ENCODE measurements around the gene ZBTB7C. TPM values are rescaled to one million over a fixed set of nuclear protein-coding genes. Genes with fewer than 3 reads are reported as not detected.
"Not testable (repeated sequence)": the region's sequence is repeated elsewhere in the genome, so short reads cannot be mapped to it uniquely, and the experiment has no call there.

ZBTB7C gene
- polyA plus RNA-seq, 2 donors: 20.6 to 24.5 TPM

DNA sequence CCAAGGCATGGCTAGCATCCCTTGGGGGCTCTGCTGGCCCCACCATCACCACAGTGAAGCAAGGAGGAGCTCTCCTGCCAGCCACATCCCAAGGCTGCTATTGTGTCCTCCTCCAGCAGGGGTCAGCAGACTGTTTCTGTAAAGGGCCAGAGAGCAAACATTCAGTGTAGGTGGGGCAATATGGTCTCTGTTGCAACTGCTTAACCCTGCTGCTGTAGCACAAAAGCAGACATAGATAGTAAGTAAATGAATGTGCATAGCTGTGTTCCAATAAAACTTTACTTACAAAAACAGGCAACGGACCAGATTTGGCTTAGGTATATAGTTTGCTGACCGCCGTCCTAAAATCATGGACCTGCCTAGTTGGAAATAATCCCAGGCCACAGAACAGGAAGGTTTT lies 36.4 kb upstream of the ZBTB7C start:
- Histone ChIP-seq H3K27me3 (ENCODE audit: control insufficient read depth in 1 of 2, insufficient read depth in 2 of 2, low read length in 2 of 2) (no peaks in the 10 kb centered on the region), H3K36me3 (ENCODE audit: control insufficient read depth in 2 of 2, insufficient read depth in 2 of 2, low read length in 1 of 2) (no peaks in the 10 kb centered on the region), H3K4me3 (ENCODE audit: low read depth in 1 of 2, low read length in 2 of 2) (no peak overlapping the region), H3K9me3 (ENCODE audit: control insufficient read depth in 2 of 2, insufficient read depth in 1 of 2, low read depth in 1 of 2, low read length in 1 of 2) (no peaks in the 10 kb centered on the region), H3K27ac (ENCODE audit: low read depth in 2 of 2, low read length in 1 of 2) (no peak overlapping the region), H3K4me1 (ENCODE audit: control insufficient read depth in 2 of 2, insufficient read depth in 2 of 2, low read length in 1 of 2) (peaks cover 0 to 5% of the 10 kb centered on the region in 2 donors)
- 91% methylated on average over 3 of the region's 3 CpGs for WGBS, 2 donors

DNA sequence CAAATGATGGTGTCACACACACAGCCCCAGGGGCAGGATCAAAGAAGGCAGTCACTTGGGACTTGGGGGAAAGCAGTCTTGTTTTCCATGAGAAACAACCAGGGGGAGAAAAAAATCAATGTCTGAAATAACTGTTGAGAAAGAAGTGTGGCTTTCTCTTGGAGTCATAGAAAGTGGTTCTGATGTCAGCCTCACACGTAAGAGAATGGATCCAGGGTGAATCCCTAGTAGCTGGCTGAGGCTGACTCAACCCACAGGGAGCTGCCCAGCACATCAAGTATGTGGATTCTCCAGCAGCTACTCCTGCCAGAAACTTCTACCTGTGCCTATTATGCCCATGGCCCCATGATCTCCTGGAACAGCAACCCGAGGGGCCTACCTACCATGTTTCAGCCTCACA lies 33.6 kb upstream of the ZBTB7C start:
- no peaks in the 10 kb centered on the region for H3K27me3 ChIP-seq (ENCODE audit: control insufficient read depth in 1 of 2, insufficient read depth in 2 of 2, low read length in 2 of 2)
- no peaks in the 10 kb centered on the region for H3K9me3 ChIP-seq (ENCODE audit: control insufficient read depth in 2 of 2, insufficient read depth in 1 of 2, low read depth in 1 of 2, low read length in 1 of 2)
- H3K4me3 ChIP-seq (ENCODE audit: low read depth in 1 of 2, low read length in 2 of 2): no peak overlapping the region
- H3K36me3 ChIP-seq (ENCODE audit: control insufficient read depth in 2 of 2, insufficient read depth in 2 of 2, low read length in 1 of 2): no peaks in the 10 kb centered on the region
- no peak overlapping the region for H3K27ac ChIP-seq (ENCODE audit: low read depth in 2 of 2, low read length in 1 of 2)
- H3K4me1 ChIP-seq (ENCODE audit: control insufficient read depth in 2 of 2, insufficient read depth in 2 of 2, low read length in 1 of 2): peaks cover 0 to 5% of the 10 kb centered on the region in 2 donors
- WGBS, 2 donors: 51 to 84% methylated on average over 2 of the region's 2 CpGs

DNA sequence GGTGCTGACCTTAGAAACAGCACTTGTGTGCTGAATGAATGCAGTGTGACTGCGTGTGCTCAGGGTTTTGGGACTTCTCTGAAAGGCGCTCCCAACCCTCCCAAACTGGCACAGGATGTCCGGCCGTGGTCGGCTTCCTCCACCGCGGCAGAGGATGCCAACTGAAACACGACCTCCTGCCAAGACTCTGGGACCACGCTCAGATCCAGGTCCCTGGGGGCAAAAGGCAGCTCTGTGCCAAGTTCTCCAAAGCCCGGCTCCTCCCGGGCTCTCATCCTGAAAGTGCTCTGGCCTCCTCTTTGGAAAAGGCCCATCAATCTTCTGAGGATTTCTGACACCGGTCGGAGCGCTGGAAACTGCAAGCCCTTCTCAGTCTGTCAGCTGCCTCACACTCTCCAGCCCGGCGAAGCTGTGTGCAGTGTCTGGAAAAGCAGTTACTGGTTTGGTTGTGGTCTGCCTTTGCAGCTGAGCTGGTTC lies 32.3 kb upstream of the ZBTB7C start:
- H3K9me3 ChIP-seq (ENCODE audit: control insufficient read depth in 2 of 2, insufficient read depth in 1 of 2, low read depth in 1 of 2, low read length in 1 of 2): no peaks in the 10 kb centered on the region
- H3K36me3 ChIP-seq (ENCODE audit: control insufficient read depth in 2 of 2, insufficient read depth in 2 of 2, low read length in 1 of 2): no peaks in the 10 kb centered on the region
- peaks cover 0 to 4% of the 10 kb centered on the region in 2 donors for H3K4me1 ChIP-seq (ENCODE audit: control insufficient read depth in 2 of 2, insufficient read depth in 2 of 2, low read length in 1 of 2)
- H3K27me3 ChIP-seq (ENCODE audit: control insufficient read depth in 1 of 2, insufficient read depth in 2 of 2, low read length in 2 of 2): no peaks in the 10 kb centered on the region
- H3K27ac ChIP-seq (ENCODE audit: low read depth in 2 of 2, low read length in 1 of 2): peak overlapping the region in 1 of 2 donors; percentile 37
- 5 to 27% methylated on average over 16 of the region's 16 CpGs for WGBS, 2 donors
- no peak overlapping the region for H3K4me3 ChIP-seq (ENCODE audit: low read depth in 1 of 2, low read length in 2 of 2)

DNA sequence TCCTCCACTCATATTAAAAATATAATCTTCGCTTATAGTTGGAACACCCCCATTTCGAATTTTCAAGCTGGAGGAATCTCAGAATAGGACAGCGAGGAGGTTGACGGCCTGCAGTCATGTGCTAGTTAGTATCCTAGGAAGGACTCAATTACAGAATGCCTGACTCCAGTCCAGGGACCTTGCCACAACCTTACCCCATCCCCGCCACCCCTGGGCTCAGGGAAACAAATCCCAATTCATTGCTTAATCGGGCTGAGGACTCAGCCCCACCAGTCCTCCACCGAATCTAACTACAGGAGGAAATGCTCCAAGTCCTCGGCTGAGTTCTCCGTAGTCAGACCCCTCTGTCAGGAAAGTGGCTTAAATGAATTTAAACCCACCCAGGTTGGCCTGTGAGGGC lies 31.7 kb upstream of the ZBTB7C start:
- peaks cover 0 to 2% of the 10 kb centered on the region in 2 donors for H3K4me1 ChIP-seq (ENCODE audit: control insufficient read depth in 2 of 2, insufficient read depth in 2 of 2, low read length in 1 of 2)
- H3K4me3 ChIP-seq (ENCODE audit: low read depth in 1 of 2, low read length in 2 of 2): no peak overlapping the region
- H3K27ac ChIP-seq (ENCODE audit: low read depth in 2 of 2, low read length in 1 of 2): peak overlapping the region; percentile 37 to 43
- no peaks in the 10 kb centered on the region for H3K27me3 ChIP-seq (ENCODE audit: control insufficient read depth in 1 of 2, insufficient read depth in 2 of 2, low read length in 2 of 2)
- H3K9me3 ChIP-seq (ENCODE audit: control insufficient read depth in 2 of 2, insufficient read depth in 1 of 2, low read depth in 1 of 2, low read length in 1 of 2): no peaks in the 10 kb centered on the region
- no peaks in the 10 kb centered on the region for H3K36me3 ChIP-seq (ENCODE audit: control insufficient read depth in 2 of 2, insufficient read depth in 2 of 2, low read length in 1 of 2)
- 72 to 76% methylated on average over 9 of the region's 9 CpGs for WGBS, 2 donors

DNA sequence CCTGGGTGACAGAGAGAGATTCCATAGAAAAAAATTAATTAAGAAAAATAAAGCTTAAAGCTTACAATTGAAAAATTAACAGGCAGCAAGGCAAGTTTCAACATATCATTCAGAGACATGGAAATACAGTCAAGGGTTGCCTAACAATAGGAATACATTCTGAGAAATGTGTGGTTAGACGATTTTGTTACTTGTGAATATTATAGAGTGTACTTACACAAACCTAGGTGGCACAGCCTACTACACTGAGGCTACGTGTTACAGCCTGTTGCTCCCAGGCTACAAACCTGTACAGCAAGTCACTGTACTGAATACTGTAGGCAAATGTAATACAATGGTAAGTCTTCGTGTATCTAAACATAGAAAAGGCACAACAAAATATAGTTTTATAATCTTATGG lies 27.7 kb upstream of the ZBTB7C start:
- H3K36me3 ChIP-seq (ENCODE audit: control insufficient read depth in 2 of 2, insufficient read depth in 2 of 2, low read length in 1 of 2): no peaks in the 10 kb centered on the region
- 47 to 62% methylated on average over 3 of the region's 3 CpGs for WGBS, 2 donors
- H3K27me3 ChIP-seq (ENCODE audit: control insufficient read depth in 1 of 2, insufficient read depth in 2 of 2, low read length in 2 of 2): no peaks in the 10 kb centered on the region
- no peaks in the 10 kb centered on the region for H3K9me3 ChIP-seq (ENCODE audit: control insufficient read depth in 2 of 2, insufficient read depth in 1 of 2, low read depth in 1 of 2, low read length in 1 of 2)
- H3K4me3 ChIP-seq (ENCODE audit: low read depth in 1 of 2, low read length in 2 of 2): no peak overlapping the region
- peaks cover 0 to 5% of the 10 kb centered on the region in 2 donors for H3K4me1 ChIP-seq (ENCODE audit: control insufficient read depth in 2 of 2, insufficient read depth in 2 of 2, low read length in 1 of 2)
- H3K27ac ChIP-seq (ENCODE audit: low read depth in 2 of 2, low read length in 1 of 2): peak overlapping the region in 1 of 2 donors; percentile 35

DNA sequence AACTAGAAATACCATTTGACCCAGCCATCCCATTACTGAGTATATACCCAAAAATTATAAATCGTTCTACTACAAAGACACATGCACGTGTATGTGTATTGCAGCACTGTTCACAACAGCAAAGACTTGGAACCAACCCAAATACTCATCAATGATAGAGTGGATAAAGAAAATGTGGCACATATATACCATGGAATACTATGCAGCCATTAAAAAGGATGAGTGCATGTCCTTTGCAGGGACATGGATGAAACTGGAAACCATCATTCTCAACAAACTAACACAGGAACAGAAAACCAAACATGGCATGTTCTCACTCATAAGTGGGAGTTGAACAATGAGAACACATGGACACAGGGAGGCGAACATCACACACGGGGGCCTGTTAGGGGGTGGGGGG lies 25.2 kb upstream of the ZBTB7C start:
- 95% methylated on average over 4 of the region's 4 CpGs for WGBS, 2 donors
- H3K36me3 ChIP-seq (ENCODE audit: control insufficient read depth in 2 of 2, insufficient read depth in 2 of 2, low read length in 1 of 2); H3K27ac ChIP-seq (ENCODE audit: low read depth in 2 of 2, low read length in 1 of 2); H3K27me3 ChIP-seq (ENCODE audit: control insufficient read depth in 1 of 2, insufficient read depth in 2 of 2, low read length in 2 of 2); H3K9me3 ChIP-seq (ENCODE audit: control insufficient read depth in 2 of 2, insufficient read depth in 1 of 2, low read depth in 1 of 2, low read length in 1 of 2); H3K4me3 ChIP-seq (ENCODE audit: low read depth in 1 of 2, low read length in 2 of 2): not testable (repeated sequence)
- H3K4me1 ChIP-seq (ENCODE audit: control insufficient read depth in 2 of 2, insufficient read depth in 2 of 2, low read length in 1 of 2): peaks cover 3 to 10% of the 10 kb centered on the region in 2 donors

DNA sequence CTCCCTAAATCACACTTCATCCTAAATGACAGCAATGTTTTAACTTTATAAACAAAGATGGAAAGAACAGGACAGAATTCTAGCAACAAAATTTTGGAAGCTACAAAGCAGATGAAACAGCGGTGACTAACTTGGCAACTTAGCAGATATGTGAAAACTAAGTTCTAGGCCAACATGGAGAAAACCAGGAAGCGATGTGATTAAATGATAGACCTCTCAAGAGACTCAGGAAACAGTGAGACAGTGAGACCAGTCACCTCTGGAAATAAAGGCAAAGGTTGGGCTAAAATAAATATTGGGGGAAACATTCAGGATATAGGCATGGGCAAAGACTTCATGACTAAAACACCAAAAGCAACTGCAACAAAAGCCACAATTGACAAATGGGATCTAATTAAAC lies 24.4 kb upstream of the ZBTB7C start:
- Histone ChIP-seq H3K27me3 (ENCODE audit: control insufficient read depth in 1 of 2, insufficient read depth in 2 of 2, low read length in 2 of 2) (no peaks in the 10 kb centered on the region), H3K36me3 (ENCODE audit: control insufficient read depth in 2 of 2, insufficient read depth in 2 of 2, low read length in 1 of 2) (no peaks in the 10 kb centered on the region), H3K27ac (ENCODE audit: low read depth in 2 of 2, low read length in 1 of 2) (no peak overlapping the region), H3K4me1 (ENCODE audit: control insufficient read depth in 2 of 2, insufficient read depth in 2 of 2, low read length in 1 of 2) (peaks cover 3 to 12% of the 10 kb centered on the region in 2 donors), H3K9me3 (ENCODE audit: control insufficient read depth in 2 of 2, insufficient read depth in 1 of 2, low read depth in 1 of 2, low read length in 1 of 2) (no peaks in the 10 kb centered on the region), H3K4me3 (ENCODE audit: low read depth in 1 of 2, low read length in 2 of 2) (no peak overlapping the region)
- WGBS, 2 donors: 70 to 75% methylated on average over 2 of the region's 2 CpGs

DNA sequence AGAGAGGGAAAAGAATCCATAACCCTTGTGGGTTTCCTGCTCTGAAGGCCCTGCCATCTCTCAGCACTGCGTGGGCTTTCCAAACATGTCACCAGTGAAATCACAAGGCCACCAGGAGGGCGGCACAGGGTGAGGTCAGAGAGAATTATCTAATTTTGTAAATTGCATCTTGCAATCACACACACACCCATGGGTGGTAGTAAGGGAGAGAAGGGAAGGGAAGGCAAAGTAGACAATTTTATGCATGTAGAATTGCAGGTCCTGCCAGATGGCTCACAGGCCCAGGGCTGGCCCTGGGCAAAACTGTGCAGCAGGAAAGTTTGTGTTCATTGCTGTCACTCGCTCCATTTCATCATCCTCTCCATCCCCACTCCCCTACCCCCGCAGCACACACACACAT lies 21.0 kb upstream of the ZBTB7C start:
- H3K36me3 ChIP-seq (ENCODE audit: control insufficient read depth in 2 of 2, insufficient read depth in 2 of 2, low read length in 1 of 2): no peaks in the 10 kb centered on the region
- no peak overlapping the region for H3K27ac ChIP-seq (ENCODE audit: low read depth in 2 of 2, low read length in 1 of 2)
- H3K4me1 ChIP-seq (ENCODE audit: control insufficient read depth in 2 of 2, insufficient read depth in 2 of 2, low read length in 1 of 2): peaks cover 3 to 14% of the 10 kb centered on the region in 2 donors
- no peaks in the 10 kb centered on the region for H3K9me3 ChIP-seq (ENCODE audit: control insufficient read depth in 2 of 2, insufficient read depth in 1 of 2, low read depth in 1 of 2, low read length in 1 of 2)
- WGBS, 2 donors: 84% methylated on average over 4 of the region's 4 CpGs
- no peaks in the 10 kb centered on the region for H3K27me3 ChIP-seq (ENCODE audit: control insufficient read depth in 1 of 2, insufficient read depth in 2 of 2, low read length in 2 of 2)
- H3K4me3 ChIP-seq (ENCODE audit: low read depth in 1 of 2, low read length in 2 of 2): no peak overlapping the region

DNA sequence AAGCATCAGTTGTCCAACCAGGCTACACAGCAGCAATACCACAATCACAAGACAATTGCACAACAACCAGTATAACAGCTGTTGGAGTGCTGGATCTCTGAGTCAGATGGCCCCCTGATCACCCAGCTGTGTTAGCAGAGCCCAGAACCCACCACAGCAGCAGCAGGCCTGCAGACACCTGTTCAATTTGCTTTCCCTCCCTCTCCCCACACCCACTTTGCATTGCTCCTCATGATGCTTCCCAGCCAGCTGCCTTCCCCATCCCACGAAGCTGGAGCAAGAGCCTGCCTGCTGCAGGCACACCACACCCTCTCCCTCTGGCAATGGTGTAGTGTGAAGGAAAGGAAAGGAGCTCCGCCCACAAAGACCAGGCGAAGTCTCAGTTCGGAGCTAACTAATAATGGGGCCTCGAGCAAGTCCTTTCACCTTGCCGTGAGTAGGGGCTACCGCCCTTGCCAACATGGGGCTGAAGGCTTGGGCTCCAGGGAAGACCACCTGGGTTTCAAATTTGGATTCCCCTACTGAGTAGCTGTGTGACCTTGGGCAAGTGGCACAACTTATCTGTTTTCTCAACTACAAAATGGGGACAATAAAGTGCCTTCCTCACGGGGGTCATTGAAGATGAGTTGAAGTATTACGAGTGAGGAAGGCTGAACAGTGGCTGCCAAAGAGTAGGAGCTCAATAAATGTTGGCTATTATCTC lies 19.4 kb upstream of the ZBTB7C start:
- 55 to 59% methylated on average over 9 of the region's 9 CpGs for WGBS, 2 donors
- Histone ChIP-seq H3K36me3 (ENCODE audit: control insufficient read depth in 2 of 2, insufficient read depth in 2 of 2, low read length in 1 of 2) (no peaks in the 10 kb centered on the region), H3K4me1 (ENCODE audit: control insufficient read depth in 2 of 2, insufficient read depth in 2 of 2, low read length in 1 of 2) (peaks cover 3 to 14% of the 10 kb centered on the region in 2 donors), H3K27me3 (ENCODE audit: control insufficient read depth in 1 of 2, insufficient read depth in 2 of 2, low read length in 2 of 2) (no peaks in the 10 kb centered on the region), H3K9me3 (ENCODE audit: control insufficient read depth in 2 of 2, insufficient read depth in 1 of 2, low read depth in 1 of 2, low read length in 1 of 2) (no peaks in the 10 kb centered on the region), H3K4me3 (ENCODE audit: low read depth in 1 of 2, low read length in 2 of 2) (no peak overlapping the region), H3K27ac (ENCODE audit: low read depth in 2 of 2, low read length in 1 of 2) (peak overlapping the region in 1 of 2 donors; percentile 15)

DNA sequence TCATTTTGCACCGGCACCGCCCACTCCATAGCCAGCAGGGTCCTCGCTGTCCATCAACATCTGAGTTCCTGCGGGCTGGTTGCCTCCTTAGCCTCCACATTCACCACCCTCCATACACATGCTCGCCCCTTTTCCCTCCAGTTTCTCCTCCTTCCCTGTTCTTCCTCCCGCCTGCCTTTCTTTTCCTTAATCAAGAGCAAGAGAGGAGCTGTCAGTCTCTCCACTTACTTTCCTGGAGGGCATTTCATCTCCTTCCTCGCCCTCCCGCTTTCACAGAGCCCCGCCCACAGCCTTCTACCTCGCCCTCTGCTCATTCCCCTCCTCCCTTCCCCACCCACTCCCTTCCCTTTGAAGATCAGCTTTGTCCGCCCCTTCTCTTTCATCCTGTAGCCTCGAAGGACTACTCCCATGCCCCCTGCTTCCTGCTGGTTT lies 13.8 kb upstream of the ZBTB7C start:
- WGBS, 2 donors: 22 to 24% methylated on average over 12 of the region's 12 CpGs
- Histone ChIP-seq H3K36me3 (ENCODE audit: control insufficient read depth in 2 of 2, insufficient read depth in 2 of 2, low read length in 1 of 2) (no peaks in the 10 kb centered on the region), H3K4me3 (ENCODE audit: low read depth in 1 of 2, low read length in 2 of 2) (no peak overlapping the region), H3K9me3 (ENCODE audit: control insufficient read depth in 2 of 2, insufficient read depth in 1 of 2, low read depth in 1 of 2, low read length in 1 of 2) (no peaks in the 10 kb centered on the region), H3K27me3 (ENCODE audit: control insufficient read depth in 1 of 2, insufficient read depth in 2 of 2, low read length in 2 of 2) (no peaks in the 10 kb centered on the region), H3K27ac (ENCODE audit: low read depth in 2 of 2, low read length in 1 of 2) (no peak overlapping the region), H3K4me1 (ENCODE audit: control insufficient read depth in 2 of 2, insufficient read depth in 2 of 2, low read length in 1 of 2) (peaks cover 3% of the 10 kb centered on the region in 2 donors)
